PC-9 (cell line): ENCODE data around the gene DOCK7. TPM values are rescaled to one million over a fixed set of nuclear protein-coding genes. Genes with fewer than 3 reads are reported as not detected.
A peak's percentile ranks its signal among the peaks of the same experiment; 100 is the strongest.

ENCODE experiments used
- Bru-seq: library from RNA; stranded (reverse); fragments of 400-500 nt; gene quantifications from one replicate; lab custom pipeline; 2021; lab: Mats Ljungman, UMichigan
- BruChase-seq, 2 experiments: library from RNA; stranded (reverse); fragments of 400-500 nt; gene quantifications; one replicate each; lab custom pipeline; 2021; lab: Mats Ljungman, UMichigan
- BruUV-seq: library from RNA; stranded (reverse); fragments of 400-500 nt; replicated peaks from 2 replicates; lab custom pipeline; 2021; lab: Mats Ljungman, UMichigan
- CTCF ChIA-PET: fragments of 300-600 bp; sonication (Branson Sonifier 250); formaldehyde crosslinking; loops from one replicate; lab custom pipeline; 2022; ENCODE audit warnings: antibody characterized with exemption; lab: Charles Lee
- POLR2A ChIA-PET: fragments of 300-600 bp; sonication (Branson Sonifier 250); formaldehyde crosslinking; loops from one replicate; lab custom pipeline; 2022; ENCODE audit warnings: antibody characterized with exemption; ENCODE audit not compliant: unreplicated experiment; lab: Charles Lee
- DNase-seq, 2 experiments: peaks; one replicate each; pipeline versions ENCODE4 v3.0.0 to v3.0.0-alpha.2; 2015 to 2022; ENCODE audit warnings: mixed read lengths in 1 of 2
- H2AFZ ChIP-seq: fragments of 200-600 bp; sonication (generic); 2 replicates; pipeline ENCODE4 v1.8.1; 2017; ENCODE audit warnings: antibody characterized with exemption
- H3F3A ChIP-seq: fragments of 200-600 bp; sonication (generic); 2 replicates; pipeline ENCODE4 v1.8.1; 2017; ENCODE audit warnings: antibody characterized with exemption, mild to moderate bottlenecking, low read depth; ENCODE audit not compliant: insufficient read depth
- H3K27ac ChIP-seq: fragments of 200-600 bp; sonication (generic); 2 replicates; pipeline ENCODE4 v1.6.1; 2016; ENCODE audit warnings: mixed run types
- H3K27me3 ChIP-seq: fragments of 200-600 bp; sonication (generic); 2 replicates; pipeline ENCODE4 v1.6.1; 2016; ENCODE audit warnings: low read depth, mixed run types; ENCODE audit not compliant: insufficient read depth
- H3K36me3 ChIP-seq: fragments of 200-600 bp; sonication (generic); 2 replicates; pipeline ENCODE4 v1.6.1; 2016; ENCODE audit warnings: low read depth, mixed run types
- H3K4me1 ChIP-seq: fragments of 200-600 bp; sonication (generic); replicated peaks from 2 replicates; pipeline ENCODE4 v1.6.1; 2016; ENCODE audit warnings: mixed run types; ENCODE audit not compliant: insufficient read depth
- H3K4me2 ChIP-seq: fragments of 200-600 bp; sonication (generic); 2 replicates; pipeline ENCODE4 v1.6.1; 2017; ENCODE audit warnings: mixed run types
- H3K4me3 ChIP-seq: fragments of 200-600 bp; sonication (generic); 2 replicates; pipeline ENCODE4 v1.6.1; 2016; ENCODE audit warnings: mixed run types
- H3K79me2 ChIP-seq: fragments of 200-600 bp; sonication (generic); 2 replicates; pipeline ENCODE4 v1.6.1; 2017; ENCODE audit warnings: low read depth, mixed run types
- H3K9me2 ChIP-seq: fragments of 200-600 bp; sonication (generic); 2 replicates; pipeline ENCODE4 v1.8.1; 2017; ENCODE audit warnings: mild to moderate bottlenecking; ENCODE audit not compliant: insufficient read depth
- H3K9me3 ChIP-seq: fragments of 200-600 bp; sonication (generic); 2 replicates; pipeline ENCODE4 v1.8.1; 2016; ENCODE audit warnings: low read depth; ENCODE audit not compliant: insufficient read depth
- H4K20me1 ChIP-seq: fragments of 200-600 bp; sonication (generic); 2 replicates; pipeline ENCODE4 v1.8.1; 2017; ENCODE audit not compliant: insufficient read depth
- EZH2 ChIP-seq: fragments of 200-600 bp; sonication (generic); IDR thresholded peaks from 2 replicates; pipeline ENCODE4 v1.8.0; 2017; ENCODE audit warnings: antibody characterized with exemption, low read depth
- intact Hi-C: fragments of 100-400 bp; cut with micrococcal nuclease; formaldehyde crosslinking; loops from one replicate; pipeline ENCODE4 v1.10.0; 2022; ENCODE audit not compliant: unreplicated experiment
- long read RNA-seq: library from polyadenylated mRNA; stranded (forward); transcript quantifications from one replicate; pipeline ENCODE4 v2.0.0, GENCODE V29; 2022
- total RNA-seq: library from RNA; stranded (reverse); gene quantifications from 2 replicates; pipeline ENCODE4 v1.2.3, GENCODE V29; 2021
- TF ChIP-seq, protein P1 (sequence below): fragments of 200-600 bp; sonication (generic); conservative IDR thresholded peaks from 2 replicates; pipeline ENCODE4 v1.6.1; 2017; ENCODE audit warnings: mixed run types, antibody characterized with exemption, mild to moderate bottlenecking, moderate library complexity

The DOCK7 gene
- total RNA-seq (34.0 and 34.2 TPM in 2 replicates), Bru-seq, nascent RNA (percentile 78 among the genes with signal in this experiment), BruChase-seq, experiment 1, labeled RNA remaining after a 2-hour chase (percentile 69 among the genes with signal in this experiment), BruChase-seq, experiment 2, labeled RNA remaining after a 6-hour chase (percentile 65 among the genes with signal in this experiment)
- long read RNA-seq, full-length matches to known transcripts: 11 of 17 reads
- long read RNA-seq, partial matches to known transcripts: 4 of 17 reads
- long read RNA-seq, other reads (novel, unspliced or antisense): 2 of 17 reads

- intact Hi-C loops: loop anchor here (2.0 kb wide), 1 partner anchor 251 kb away; the partner anchor contains the start of gene USP1
- Histone ChIP-seq H4K20me1 (no peaks in the 10 kb centered on the region), H3K9me2 (no peaks in the 10 kb centered on the region), H3K27me3 (no peaks in the 10 kb centered on the region), H3K4me3 (peak within 1 kb of the TSS; percentile 75), H3K4me1 (peaks cover 56% of the 10 kb centered on the region), H3K79me2 (peaks cover 43% of the 10 kb centered on the region), H3K36me3 (no peaks in the 10 kb centered on the region), H3K4me2 (peak within 1 kb of the TSS; percentile 94), H3K27ac (peak within 1 kb of the TSS; percentile 65), H3K9me3 (no peaks in the 10 kb centered on the region), H2AFZ (peak within 1 kb of the TSS; percentile 100), H3F3A (peaks cover 11% of the 10 kb centered on the region; the same call in 1 of the 2 replicates)
- DNase-seq: peak; percentile 43 to 71
- POLR2A ChIA-PET: no interaction called here
- BruUV-seq: no TSS peak
- CTCF ChIA-PET: no interaction called here
- TF ChIP-seq, protein P1, sequence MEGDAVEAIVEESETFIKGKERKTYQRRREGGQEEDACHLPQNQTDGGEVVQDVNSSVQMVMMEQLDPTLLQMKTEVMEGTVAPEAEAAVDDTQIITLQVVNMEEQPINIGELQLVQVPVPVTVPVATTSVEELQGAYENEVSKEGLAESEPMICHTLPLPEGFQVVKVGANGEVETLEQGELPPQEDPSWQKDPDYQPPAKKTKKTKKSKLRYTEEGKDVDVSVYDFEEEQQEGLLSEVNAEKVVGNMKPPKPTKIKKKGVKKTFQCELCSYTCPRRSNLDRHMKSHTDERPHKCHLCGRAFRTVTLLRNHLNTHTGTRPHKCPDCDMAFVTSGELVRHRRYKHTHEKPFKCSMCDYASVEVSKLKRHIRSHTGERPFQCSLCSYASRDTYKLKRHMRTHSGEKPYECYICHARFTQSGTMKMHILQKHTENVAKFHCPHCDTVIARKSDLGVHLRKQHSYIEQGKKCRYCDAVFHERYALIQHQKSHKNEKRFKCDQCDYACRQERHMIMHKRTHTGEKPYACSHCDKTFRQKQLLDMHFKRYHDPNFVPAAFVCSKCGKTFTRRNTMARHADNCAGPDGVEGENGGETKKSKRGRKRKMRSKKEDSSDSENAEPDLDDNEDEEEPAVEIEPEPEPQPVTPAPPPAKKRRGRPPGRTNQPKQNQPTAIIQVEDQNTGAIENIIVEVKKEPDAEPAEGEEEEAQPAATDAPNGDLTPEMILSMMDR: no peak
- TF ChIP-seq EZH2: no peak
Measured at GRCh38 chr1:62687903-62688686, at the start of gene DOCK7. Gene DOCK7, minus strand, starts transcription at chr1:62688386. Its CDS starts 122 bp downstream, at chr1:62688264.

DNA sequence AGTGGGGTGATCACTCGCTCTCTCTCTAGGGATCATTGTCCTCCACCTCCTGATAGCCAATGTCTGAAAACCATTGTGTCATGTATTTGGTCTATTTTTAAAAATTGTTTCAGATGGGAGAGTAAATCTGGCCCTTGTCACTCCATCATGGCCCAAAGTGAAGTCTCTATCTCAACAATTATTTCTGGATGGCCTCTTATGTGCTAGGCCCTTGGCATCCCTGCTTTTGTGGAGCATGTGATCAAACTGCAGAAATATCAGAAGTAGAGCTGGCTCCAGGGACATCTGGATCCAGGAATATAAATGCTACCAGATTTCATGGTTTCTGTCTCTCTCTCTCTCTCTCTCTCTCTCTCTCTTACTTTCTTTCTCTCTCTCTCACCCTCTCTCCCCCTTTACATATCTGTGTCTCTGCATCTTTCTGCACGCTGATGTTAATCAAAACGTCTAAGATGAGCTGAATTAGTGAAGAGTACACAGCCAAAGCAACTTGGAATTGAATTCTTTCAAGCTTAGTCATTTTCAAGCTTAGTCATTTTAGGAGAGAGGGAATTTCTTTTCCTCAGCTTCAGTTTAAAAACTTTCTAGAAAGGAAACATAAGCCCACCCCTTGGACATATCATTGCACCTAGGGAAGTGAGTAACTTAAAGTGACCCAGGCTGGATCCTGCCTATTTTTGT lies 47.4 kb upstream of the DOCK7 start:
- no peaks in the 10 kb centered on the region for H3K9me3 ChIP-seq
- H3K9me2 ChIP-seq: no peaks in the 10 kb centered on the region
- H3K27me3 ChIP-seq: no peaks in the 10 kb centered on the region
- no peak for TF ChIP-seq EZH2
- TF ChIP-seq, protein P1: no peak
- ChIA-PET CTCF (interaction anchor here (0.7 kb wide), 2 partner anchors 100 to 230 kb away, joined by 3 to 4 read pairs; no protein-coding TSS in a partner anchor), POLR2A (interaction anchor here (0.5 kb wide), 2 partner anchors 48 to 555 kb away, joined by 4 read pairs; partner anchors contain the start of gene ATG4C)
- no peak overlapping the region for H3K4me2 ChIP-seq
- no peaks in the 10 kb centered on the region for H4K20me1 ChIP-seq
- intact Hi-C loops: no loop called here
- no peaks in the 10 kb centered on the region for H3K36me3 ChIP-seq
- no peaks in the 10 kb centered on the region for H3K79me2 ChIP-seq
- no peak for DNase-seq
- no peak overlapping the region for H3K4me3 ChIP-seq
- no peak overlapping the region for H2AFZ ChIP-seq
- H3F3A ChIP-seq: no peaks in the 10 kb centered on the region
- BruUV-seq: no TSS peak
- no peak overlapping the region for H3K27ac ChIP-seq
- H3K4me1 ChIP-seq: no peaks in the 10 kb centered on the region

DNA sequence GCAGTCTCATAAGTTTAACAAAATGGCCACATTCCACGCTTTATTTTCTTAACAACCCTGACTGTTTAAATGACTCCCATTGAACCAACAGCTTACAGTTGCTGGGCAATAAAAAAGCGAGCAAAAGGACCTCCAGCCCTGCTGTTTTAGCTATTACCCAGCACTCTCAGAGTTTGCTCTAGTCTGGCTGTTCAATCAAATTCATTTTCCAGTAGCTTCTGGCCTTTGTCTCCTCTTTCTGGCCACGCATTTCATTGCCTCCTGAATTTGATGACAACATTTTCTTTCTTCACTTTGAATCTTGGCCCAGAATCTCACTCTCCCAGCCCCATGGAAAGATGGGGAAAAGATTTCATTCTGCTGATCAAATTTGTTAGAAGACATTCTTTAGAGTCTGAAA lies 44.1 kb upstream of the DOCK7 start:
- no peak for DNase-seq
- Histone ChIP-seq H3K79me2 (no peaks in the 10 kb centered on the region), H3K27ac (no peak overlapping the region), H3K36me3 (no peaks in the 10 kb centered on the region), H3K4me3 (no peak overlapping the region), H3K27me3 (no peaks in the 10 kb centered on the region), H2AFZ (no peak overlapping the region), H3K4me1 (no peaks in the 10 kb centered on the region), H3F3A (no peaks in the 10 kb centered on the region), H4K20me1 (no peaks in the 10 kb centered on the region), H3K9me2 (no peaks in the 10 kb centered on the region), H3K4me2 (no peak overlapping the region), H3K9me3 (no peaks in the 10 kb centered on the region)
- TF ChIP-seq, protein P1: no peak
- TF ChIP-seq EZH2: no peak
- no TSS peak for BruUV-seq
- intact Hi-C loops: no loop called here
- ChIA-PET CTCF (no interaction called here), POLR2A (interaction anchor here (0.6 kb wide), 1 partner anchor 525 kb away, joined by 3 read pairs; no protein-coding TSS in a partner anchor)
